LNCAP (cell line): Measurements from ENCODE around the gene ZNF26.

Experiments
- TF ChIP-seq, protein P1 (sequence below): fragments of 450-650 bp; IDR thresholded peaks from 2 replicates; pipeline ENCODE4 v1.5.1; 2017; ENCODE audit warnings: mild to moderate bottlenecking

The ZNF26 gene

GRCh38 chr12:133026996-133027395 lies 40.8 kb downstream of the ZNF26 start:
- TF ChIP-seq, protein P1, sequence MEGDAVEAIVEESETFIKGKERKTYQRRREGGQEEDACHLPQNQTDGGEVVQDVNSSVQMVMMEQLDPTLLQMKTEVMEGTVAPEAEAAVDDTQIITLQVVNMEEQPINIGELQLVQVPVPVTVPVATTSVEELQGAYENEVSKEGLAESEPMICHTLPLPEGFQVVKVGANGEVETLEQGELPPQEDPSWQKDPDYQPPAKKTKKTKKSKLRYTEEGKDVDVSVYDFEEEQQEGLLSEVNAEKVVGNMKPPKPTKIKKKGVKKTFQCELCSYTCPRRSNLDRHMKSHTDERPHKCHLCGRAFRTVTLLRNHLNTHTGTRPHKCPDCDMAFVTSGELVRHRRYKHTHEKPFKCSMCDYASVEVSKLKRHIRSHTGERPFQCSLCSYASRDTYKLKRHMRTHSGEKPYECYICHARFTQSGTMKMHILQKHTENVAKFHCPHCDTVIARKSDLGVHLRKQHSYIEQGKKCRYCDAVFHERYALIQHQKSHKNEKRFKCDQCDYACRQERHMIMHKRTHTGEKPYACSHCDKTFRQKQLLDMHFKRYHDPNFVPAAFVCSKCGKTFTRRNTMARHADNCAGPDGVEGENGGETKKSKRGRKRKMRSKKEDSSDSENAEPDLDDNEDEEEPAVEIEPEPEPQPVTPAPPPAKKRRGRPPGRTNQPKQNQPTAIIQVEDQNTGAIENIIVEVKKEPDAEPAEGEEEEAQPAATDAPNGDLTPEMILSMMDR, result no peak

GRCh38 chr12:133037207-133038005 lies 51.2 kb downstream of the ZNF26 start, which contains the start of gene ZNF84:
Gene ZNF84 (plus strand): TSS chr12:133037509. CDS start chr12:133041468, 3,959 bp downstream.
- TF ChIP-seq, protein P1, result no peak

DNA sequence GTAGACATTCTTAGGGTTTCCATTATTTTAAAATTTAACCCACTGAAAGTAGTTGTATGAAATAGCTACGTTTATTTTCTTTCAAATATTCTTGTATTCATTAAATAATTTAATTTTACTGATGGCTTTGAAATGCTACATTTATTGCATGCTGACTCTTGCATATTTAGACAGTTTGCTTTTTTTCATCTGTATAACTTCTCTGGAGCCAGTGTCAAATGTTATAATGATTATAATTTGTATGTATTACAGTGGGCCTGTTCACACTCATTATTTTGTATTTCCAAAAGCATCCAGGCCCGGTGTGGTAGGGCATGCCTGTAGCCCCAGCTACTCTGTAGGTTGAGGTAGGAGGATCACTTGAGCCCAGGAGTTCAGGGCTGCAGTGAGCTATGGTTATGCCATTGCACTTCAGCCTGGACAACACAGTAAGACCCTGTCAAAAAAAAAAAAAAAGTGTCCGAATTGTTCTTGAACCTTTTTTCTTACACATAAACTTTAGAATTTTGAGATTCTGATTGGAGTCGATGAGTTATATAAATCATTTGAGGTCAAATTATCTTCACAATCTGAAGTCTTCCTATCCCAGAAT lies 52.0 kb downstream of the ZNF26 start:
- TF ChIP-seq, protein P1, result no peak

DNA sequence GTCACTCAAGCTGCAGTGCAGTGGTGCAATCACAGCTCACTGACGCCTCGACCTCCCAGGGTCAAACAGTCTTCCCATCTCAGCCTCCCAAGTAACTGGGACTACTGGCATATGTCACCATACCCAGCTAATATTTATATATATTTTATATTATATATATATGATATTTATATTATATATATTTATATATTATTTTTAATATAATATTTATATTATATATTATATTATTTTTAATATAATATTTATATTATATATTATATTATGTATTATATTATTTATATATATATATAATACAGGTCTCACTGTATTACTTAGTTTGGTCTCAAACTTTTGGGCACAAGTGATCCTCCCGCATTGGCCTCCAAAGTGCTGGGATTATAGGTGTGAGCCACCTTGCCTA lies 60.5 kb downstream of the ZNF26 start:
- TF ChIP-seq, protein P1, result no peak

- TF ChIP-seq, protein P1, result no peak
Measured at GRCh38 chr12:133057446-133057845, 71.3 kb downstream of the ZNF26 start.

DNA sequence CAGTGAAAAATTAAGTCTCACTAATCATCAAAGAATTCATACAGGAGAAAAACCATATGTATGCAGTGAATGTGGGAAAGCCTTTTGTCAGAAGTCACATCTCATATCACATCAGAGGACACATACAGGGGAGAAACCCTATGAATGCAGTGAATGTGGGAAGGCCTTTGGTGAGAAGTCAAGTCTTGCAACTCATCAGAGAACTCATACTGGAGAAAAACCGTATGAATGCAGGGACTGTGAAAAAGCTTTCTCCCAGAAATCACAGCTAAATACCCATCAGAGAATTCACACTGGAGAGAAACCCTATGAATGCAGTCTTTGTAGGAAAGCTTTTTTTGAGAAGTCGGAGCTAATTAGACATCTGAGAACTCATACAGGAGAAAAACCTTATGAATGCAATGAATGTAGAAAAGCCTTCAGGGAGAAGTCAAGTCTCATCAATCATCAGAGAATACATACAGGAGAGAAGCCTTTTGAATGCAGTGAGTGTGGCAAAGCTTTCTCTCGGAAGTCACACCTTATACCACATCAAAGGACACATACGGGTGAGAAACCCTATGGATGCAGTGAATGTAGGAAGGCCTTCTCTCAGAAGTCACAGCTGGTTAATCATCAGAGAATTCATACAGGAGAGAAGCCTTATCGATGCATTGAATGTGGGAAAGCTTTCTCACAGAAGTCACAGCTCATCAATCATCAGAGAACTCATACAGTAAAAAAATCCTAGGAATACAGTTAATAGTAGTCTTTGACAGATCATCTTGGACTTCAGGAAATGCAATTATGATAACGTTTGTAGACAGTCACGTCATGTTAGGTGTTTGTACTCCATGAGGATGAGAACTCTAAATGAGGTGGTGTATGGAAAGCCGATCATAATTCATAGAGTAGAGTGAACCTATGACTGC lies 72.3 kb downstream of the ZNF26 start:
- TF ChIP-seq, protein P1, result no peak

DNA sequence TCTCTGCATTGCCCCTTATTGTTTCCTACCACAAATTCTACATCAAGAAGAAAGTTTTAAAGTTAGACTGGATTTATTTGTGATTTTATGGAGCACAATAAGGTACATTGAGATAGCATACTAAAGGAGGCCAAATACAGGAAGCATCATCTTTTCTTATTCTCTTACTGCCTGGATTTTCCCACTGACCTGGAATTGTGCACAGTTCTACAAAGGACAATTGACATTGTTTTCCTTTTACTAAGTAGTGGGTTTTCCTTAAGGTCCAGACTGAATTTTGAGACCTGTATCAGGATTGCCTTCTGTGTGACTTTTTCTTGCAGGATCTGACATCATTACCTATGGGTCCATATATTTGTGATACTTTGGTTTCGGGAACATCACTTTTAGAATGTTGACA lies 75.8 kb downstream of the ZNF26 start:
- TF ChIP-seq, protein P1, result no peak
